Measurements from ENCODE around the gene MLXIPL.

GRCh38 chr7:73667344-73668102 is 43.2 kb upstream of the MLXIPL start, which contains the start of gene VPS37D:
- TF ChIP-seq CTCF (conservative IDR thresholded peaks at IDR 0.05 in 1 of 2, IDR thresholded peaks at IDR 0.05 in 1 of 2; ENCODE audit: extremely low read depth in 1 of 2, insufficient read depth in 1 of 2, low read depth in 1 of 2, low read length in 2 of 2): peak; percentile 39 to 69
- no peak for TF ChIP-seq EZH2 (IDR thresholded peaks at IDR 0.05; ENCODE audit: borderline replicate concordance, low read length)

Measured in mammary epithelial cell (primary cell).